HepG2 (cell line): ENCODE data around the gene SLC1A3.

ENCODE experiments used
- HDAC2 ChIP-seq: sonication (generic); formaldehyde crosslinking; IDR thresholded peaks from 2 replicates; pipeline ENCODE4 v1.4.0; 2020; ENCODE audit warnings: missing genetic modification reagents
- HIC2 ChIP-seq: sonication (generic); formaldehyde crosslinking; IDR thresholded peaks from 2 replicates; pipeline ENCODE4 v1.9.0; 2022; ENCODE audit warnings: low read depth, missing genetic modification reagents
- HMG20A ChIP-seq: IDR thresholded peaks from 2 replicates; pipeline ENCODE4 v1.6.1; 2016; ENCODE audit warnings: borderline replicate concordance
- JUN ChIP-seq: sonication (generic); formaldehyde crosslinking; IDR thresholded peaks from 2 replicates; pipeline ENCODE4 v1.4.0; 2020; ENCODE audit warnings: mild to moderate bottlenecking, missing genetic modification reagents
- MLX ChIP-seq: IDR thresholded peaks from 2 replicates; pipeline ENCODE4 v1.6.1; 2016
- MNT ChIP-seq: fragments of 450-650 bp; IDR thresholded peaks from 2 replicates; pipeline ENCODE4 v1.6.1; 2016
- NR2F2 ChIP-seq: IDR thresholded peaks from 2 replicates; pipeline ENCODE4 v1.6.1; 2012; ENCODE audit warnings: low read depth, inconsistent platforms, borderline replicate concordance
- POLR2AphosphoS2 ChIP-seq: IDR thresholded peaks from 2 replicates; pipeline ENCODE4 v1.6.1; 2011; ENCODE audit warnings: low read depth, low read length, improper control_type of control experiment
- SP5 ChIP-seq: IDR thresholded peaks from 2 replicates; pipeline ENCODE4 v1.6.1; 2016; ENCODE audit warnings: low read depth, borderline replicate concordance

GRCh38 chr5:36719282-36719681, 112.9 kb downstream of the SLC1A3 start:
- TF ChIP-seq HDAC2 (CRISPR knock-in tag) (no peak), HMG20A (CRISPR knock-in tag) (no peak), SP5 (no peak), MNT (no peak), NR2F2 (no peak), HIC2 (CRISPR knock-in tag) (no peak), MLX (CRISPR knock-in tag) (no peak), POLR2AphosphoS2 (no peak), JUN (CRISPR knock-in tag) (no peak)
